HAP-1 (cell line): ENCODE measurements around the gene MAP3K15.

Experiments used
- DNase-seq, 2 experiments: peaks; one replicate each; pipeline ENCODE4 v3.0.0-alpha.2; 2016 to 2020; ENCODE audit warnings: low spot score in 2 of 2
- H3K27me3 ChIP-seq: fragments of 250-450 bp; sonication (Bioruptor Pico); 2 replicates; pipeline ENCODE4 v1.5.1; 2020; ENCODE audit warnings: low read depth, mild to moderate bottlenecking, moderate library complexity
- H3K36me3 ChIP-seq: fragments of 250-450 bp; sonication (Bioruptor Pico); replicated peaks from 2 replicates; pipeline ENCODE4 v1.5.1; 2020; ENCODE audit warnings: mild to moderate bottlenecking
- H3K4me1 ChIP-seq: fragments of 250-450 bp; sonication (Bioruptor Pico); 2 replicates; pipeline ENCODE4 v1.5.1; 2020; ENCODE audit warnings: mild to moderate bottlenecking
- H3K4me3 ChIP-seq: fragments of 250-450 bp; sonication (Bioruptor Pico); 2 replicates; pipeline ENCODE4 v1.5.1; 2020; ENCODE audit warnings: mild to moderate bottlenecking, moderate library complexity
- H3K9me3 ChIP-seq: fragments of 250-450 bp; sonication (Bioruptor Pico); 2 replicates; pipeline ENCODE4 v1.5.1; 2020; ENCODE audit warnings: mild to moderate bottlenecking, moderate library complexity
- in situ Hi-C: fragments of 300-500 bp; cut with MboI; formaldehyde crosslinking; loops from 3 replicates; pipeline ENCODE4 v1.14.3; 2020; ENCODE audit warnings: low sequenced_read_pairs, inconsistent platforms, mixed read lengths

The MAP3K15 gene

DNA sequence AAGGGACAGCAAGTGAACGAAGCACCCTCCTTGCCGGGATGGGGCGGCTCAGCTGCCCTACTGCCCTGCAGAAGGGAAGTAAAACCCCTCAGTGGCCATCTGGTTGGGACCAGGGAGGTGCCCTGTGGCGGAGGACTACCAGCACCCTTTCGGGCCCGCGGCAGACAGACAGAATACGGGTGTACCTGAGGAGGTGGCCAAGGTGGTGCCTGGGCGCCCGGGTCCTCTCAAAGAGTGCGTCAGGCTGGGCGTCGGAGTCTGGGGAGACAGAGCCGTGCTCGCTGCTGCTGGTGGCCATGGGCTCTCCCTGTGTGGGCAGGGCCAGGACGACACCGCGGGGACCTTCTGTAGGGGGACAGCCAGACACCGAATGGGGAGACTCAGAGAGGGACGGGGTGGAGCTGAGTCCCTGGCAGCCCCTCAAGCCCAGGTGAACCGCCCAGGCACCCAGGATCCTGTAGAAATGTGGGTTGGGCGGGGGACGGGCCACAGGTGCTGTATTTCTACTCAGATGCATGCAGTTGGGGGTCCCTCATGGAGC is 141.9 kb downstream of the MAP3K15 start:
- in situ Hi-C loops = loop anchor here (10.0 kb wide), 2 partner anchors 151 to 521 kb away; no protein-coding TSS in a partner anchor
- H3K4me3 ChIP-seq = no peak overlapping the region
- H3K4me1 ChIP-seq = peaks cover 5% of the 10 kb centered on the region
- H3K9me3 ChIP-seq = no peaks in the 10 kb centered on the region
- no peak for DNase-seq
- H3K27me3 ChIP-seq = no peaks in the 10 kb centered on the region
- peaks cover 23% of the 10 kb centered on the region for H3K36me3 ChIP-seq

DNA sequence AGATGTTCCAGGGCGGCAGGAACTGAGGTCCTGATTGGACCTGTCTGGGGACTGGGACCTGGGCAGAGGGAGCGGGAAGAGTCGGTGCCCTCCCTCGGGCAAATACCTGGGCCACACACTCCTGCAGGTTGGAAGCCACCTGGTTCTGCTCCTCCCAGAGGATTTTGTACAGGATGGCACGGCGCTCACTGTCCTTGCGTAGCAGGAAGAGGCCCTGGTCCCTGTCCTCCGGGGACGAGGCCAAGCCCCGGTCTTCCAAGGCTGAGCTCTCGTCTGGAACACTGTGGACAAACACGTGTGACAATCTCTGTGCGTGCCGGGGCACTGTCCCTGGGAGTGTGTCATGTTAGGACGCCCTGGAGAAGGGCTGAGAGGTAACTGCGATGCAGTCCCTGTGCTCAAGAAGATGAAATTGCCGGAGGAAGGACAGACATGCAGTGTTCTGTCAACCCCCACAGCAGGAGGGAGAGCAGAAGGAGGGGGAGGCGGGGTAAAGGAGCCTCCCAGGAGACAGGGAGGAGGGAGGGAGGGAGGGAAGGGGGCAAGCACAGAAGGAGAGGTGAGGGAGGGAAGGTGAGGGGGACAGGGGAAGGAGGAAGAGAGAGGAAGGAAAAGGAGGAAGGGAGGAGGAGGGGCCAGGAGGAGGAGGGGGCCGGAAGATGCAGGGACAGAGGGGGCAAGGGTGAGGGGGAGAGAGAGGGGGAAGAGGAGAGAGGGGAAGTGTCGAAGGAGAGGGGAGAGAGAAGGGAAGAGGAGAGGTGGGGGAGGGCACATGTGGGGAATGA is 142.6 kb downstream of the MAP3K15 start:
- in situ Hi-C loops = loop anchor here (10.0 kb wide), 2 partner anchors 152 to 522 kb away; no protein-coding TSS in a partner anchor

GRCh38 chrX:19372170-19372546 is 143.2 kb downstream of the MAP3K15 start:
- H3K9me3 ChIP-seq = no peaks in the 10 kb centered on the region
- peaks cover 27% of the 10 kb centered on the region for H3K36me3 ChIP-seq
- in situ Hi-C loops = loop anchor here (10.0 kb wide), 2 partner anchors 153 to 523 kb away; no protein-coding TSS in a partner anchor
- H3K27me3 ChIP-seq = no peaks in the 10 kb centered on the region
- peak; percentile 88 to 91 for DNase-seq
- peak overlapping the region; percentile 7; the same call in 1 of the 2 replicates for H3K4me3 ChIP-seq
- peaks cover 5% of the 10 kb centered on the region for H3K4me1 ChIP-seq

More for the DNA sequence above, 142.6 kb downstream of the MAP3K15 start:
- no peaks in the 10 kb centered on the region for H3K9me3 ChIP-seq
- H3K4me3 ChIP-seq = peak overlapping the region; percentile 7; the same call in 1 of the 2 replicates
- H3K36me3 ChIP-seq = peaks cover 27% of the 10 kb centered on the region
- no peaks in the 10 kb centered on the region for H3K27me3 ChIP-seq
- peaks cover 5% of the 10 kb centered on the region for H3K4me1 ChIP-seq
- peak in 1 of 2 experiments; percentile 45 for DNase-seq

DNA sequence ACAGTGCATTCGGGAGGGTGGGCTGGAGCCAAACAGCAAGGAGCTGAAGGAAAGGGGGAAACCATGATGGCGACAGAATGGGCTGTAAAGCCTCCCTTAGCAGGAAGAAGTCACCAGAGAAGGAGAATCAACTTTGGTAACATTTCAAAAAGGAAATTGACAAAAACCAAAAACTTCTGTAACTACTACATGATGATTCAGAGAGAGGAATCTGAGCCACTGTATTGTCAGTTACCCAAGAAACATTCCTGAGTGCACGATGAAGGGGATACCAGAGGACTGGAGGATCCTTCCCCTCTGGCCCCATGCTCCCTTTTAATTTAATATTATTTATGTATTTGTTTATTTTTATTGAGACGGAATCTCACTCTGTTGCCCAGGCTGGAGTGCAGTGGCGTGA is 145.2 kb downstream of the MAP3K15 start:
- H3K9me3 ChIP-seq = no peaks in the 10 kb centered on the region
- H3K4me1 ChIP-seq = peaks cover 5% of the 10 kb centered on the region
- peaks cover 42% of the 10 kb centered on the region for H3K36me3 ChIP-seq
- no peak overlapping the region for H3K4me3 ChIP-seq
- H3K27me3 ChIP-seq = no peaks in the 10 kb centered on the region
- in situ Hi-C loops = loop anchor here (10.0 kb wide), 2 partner anchors 155 to 525 kb away; no protein-coding TSS in a partner anchor
- DNase-seq = no peak

- Histone ChIP-seq H3K36me3 (peaks cover 47% of the 10 kb centered on the region), H3K4me3 (no peak overlapping the region), H3K4me1 (peaks cover 5% of the 10 kb centered on the region), H3K27me3 (no peaks in the 10 kb centered on the region), H3K9me3 (no peaks in the 10 kb centered on the region)
- no peak for DNase-seq
- in situ Hi-C loops = no loop called here
These were observed 146.7 kb downstream of the MAP3K15 start for GRCh38 chrX:19368576-19368975.

DNA sequence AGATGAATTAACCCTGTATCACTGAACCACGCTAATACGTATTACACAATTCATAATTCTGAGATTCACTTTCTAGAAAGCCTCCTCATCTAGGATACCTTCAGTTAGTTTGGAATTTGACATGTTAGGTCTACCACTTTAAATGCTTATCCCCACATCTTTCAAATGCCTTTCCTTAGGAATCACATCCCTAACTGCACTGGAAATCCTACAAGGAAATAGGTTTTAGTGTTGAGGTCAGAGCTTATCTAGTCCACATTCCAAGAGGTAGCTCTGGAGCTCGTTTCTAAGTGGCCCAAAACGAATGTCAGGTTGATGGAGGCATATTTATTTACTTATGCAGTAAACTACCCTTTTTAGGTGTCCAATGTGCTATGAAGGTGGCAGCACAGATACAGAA is 153.6 kb downstream of the MAP3K15 start:
- Histone ChIP-seq H3K4me3 (no peak overlapping the region), H3K36me3 (peaks cover 78% of the 10 kb centered on the region), H3K4me1 (no peaks in the 10 kb centered on the region), H3K27me3 (no peaks in the 10 kb centered on the region), H3K9me3 (no peaks in the 10 kb centered on the region)
- DNase-seq = no peak
- in situ Hi-C loops = no loop called here

DNA sequence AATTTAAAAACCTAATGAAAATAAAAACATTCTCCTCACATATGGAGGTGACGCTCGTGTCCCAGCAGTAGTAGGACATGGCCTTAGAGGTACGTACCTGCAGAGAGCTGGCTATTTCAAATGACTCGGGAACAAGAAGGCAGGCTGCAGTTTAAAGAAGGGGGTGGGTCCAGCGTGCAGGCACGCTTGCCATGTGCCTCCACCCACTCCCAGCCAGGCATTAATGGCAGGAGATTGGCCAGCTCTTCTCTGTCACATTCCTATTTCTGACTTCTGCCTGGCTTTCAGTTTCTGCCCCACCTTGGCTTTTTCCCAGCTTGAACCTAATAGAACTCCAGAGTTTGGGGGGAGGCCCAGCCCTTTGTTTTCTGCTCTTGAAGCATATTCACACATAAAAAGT is 154.4 kb downstream of the MAP3K15 start:
- peaks cover 78% of the 10 kb centered on the region for H3K36me3 ChIP-seq
- no peaks in the 10 kb centered on the region for H3K9me3 ChIP-seq
- H3K4me1 ChIP-seq = no peaks in the 10 kb centered on the region
- no peaks in the 10 kb centered on the region for H3K27me3 ChIP-seq
- in situ Hi-C loops = no loop called here
- no peak overlapping the region for H3K4me3 ChIP-seq
- DNase-seq = no peak

- in situ Hi-C loops = no loop called here
These were observed 156.8 kb downstream of the MAP3K15 start for GRCh38 chrX:19358521-19358920.

GRCh38 chrX:19354625-19355024 is 160.7 kb downstream of the MAP3K15 start:
- H3K4me3 ChIP-seq = no peak overlapping the region
- no peaks in the 10 kb centered on the region for H3K9me3 ChIP-seq
- H3K27me3 ChIP-seq = no peaks in the 10 kb centered on the region
- H3K36me3 ChIP-seq = peaks cover 100% of the 10 kb centered on the region
- no peaks in the 10 kb centered on the region for H3K4me1 ChIP-seq
- in situ Hi-C loops = no loop called here
- no peak for DNase-seq

More at GRCh38 chrX:19358521-19358920, 156.8 kb downstream of the MAP3K15 start:
- Histone ChIP-seq H3K9me3 (no peaks in the 10 kb centered on the region), H3K27me3 (no peaks in the 10 kb centered on the region), H3K4me1 (no peaks in the 10 kb centered on the region), H3K4me3 (no peak overlapping the region), H3K36me3 (peaks cover 93% of the 10 kb centered on the region)
- no peak for DNase-seq

DNA sequence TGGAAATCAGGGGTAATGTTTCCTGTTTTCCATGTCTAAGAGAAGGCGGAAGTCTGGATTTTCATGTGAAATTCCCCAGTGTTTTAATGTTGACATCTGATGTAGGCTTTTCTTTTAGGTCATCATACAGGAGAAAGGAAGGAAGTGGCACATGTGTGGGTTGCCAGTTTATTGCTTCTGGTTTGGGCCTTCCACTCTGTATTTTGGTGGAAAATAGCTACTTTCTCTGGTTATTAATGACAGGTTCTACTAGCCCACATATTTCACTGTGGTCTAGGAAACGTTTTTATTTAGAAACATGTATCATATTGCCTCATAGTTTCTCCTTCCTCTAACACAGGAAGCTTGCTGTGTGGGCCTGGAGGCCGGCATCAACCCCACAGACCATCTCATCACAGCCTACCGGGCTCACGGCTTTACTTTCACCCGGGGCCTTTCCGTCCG is 164.3 kb downstream of the MAP3K15 start:
- no peak for DNase-seq
- H3K36me3 ChIP-seq = peaks cover 87% of the 10 kb centered on the region

DNA sequence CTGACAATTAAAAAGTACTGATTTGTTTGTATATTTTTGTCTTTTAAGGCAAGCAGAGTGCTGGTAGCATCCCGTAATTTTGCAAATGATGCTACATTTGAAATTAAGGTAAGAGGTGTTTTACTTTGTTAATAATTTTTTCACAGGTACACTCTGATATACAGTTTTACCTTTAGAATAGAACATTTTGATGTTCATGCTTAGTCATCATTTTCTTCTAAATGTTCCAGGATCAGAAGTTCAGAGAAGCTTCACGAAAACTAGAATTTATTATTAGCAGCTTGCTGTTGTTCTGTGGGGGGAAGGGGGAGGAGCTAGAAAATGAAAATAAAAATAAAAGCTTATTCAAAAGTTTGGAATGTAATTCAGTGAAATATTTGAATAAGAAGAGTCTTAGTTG is 166.0 kb downstream of the MAP3K15 start:
- Histone ChIP-seq H3K4me3 (no peak overlapping the region), H3K9me3 (no peaks in the 10 kb centered on the region), H3K36me3 (peaks cover 70% of the 10 kb centered on the region), H3K27me3 (no peaks in the 10 kb centered on the region), H3K4me1 (peaks cover 5% of the 10 kb centered on the region; the same call in 1 of the 2 replicates)
- DNase-seq = no peak
- in situ Hi-C loops = loop anchor here (25.0 kb wide), 1 partner anchor 662 kb away; no protein-coding TSS in a partner anchor

More for the DNA sequence above, 164.3 kb downstream of the MAP3K15 start:
- Histone ChIP-seq H3K4me3 (no peak overlapping the region), H3K27me3 (no peaks in the 10 kb centered on the region), H3K9me3 (no peaks in the 10 kb centered on the region), H3K4me1 (peaks cover 2% of the 10 kb centered on the region; the same call in 1 of the 2 replicates)
- in situ Hi-C loops = no loop called here

GRCh38 chrX:19347916-19348315 is 167.4 kb downstream of the MAP3K15 start:
- H3K4me3 ChIP-seq = no peak overlapping the region
- H3K4me1 ChIP-seq = peaks cover 10% of the 10 kb centered on the region
- in situ Hi-C loops = loop anchor here (25.0 kb wide), 1 partner anchor 661 kb away; no protein-coding TSS in a partner anchor
- H3K36me3 ChIP-seq = peaks cover 57% of the 10 kb centered on the region
- DNase-seq = no peak
- no peaks in the 10 kb centered on the region for H3K9me3 ChIP-seq
- H3K27me3 ChIP-seq = no peaks in the 10 kb centered on the region

- H3K9me3 ChIP-seq = no peaks in the 10 kb centered on the region; the same call in 1 of the 2 replicates
- H3K27me3 ChIP-seq = no peaks in the 10 kb centered on the region
- in situ Hi-C loops = loop anchor here (25.0 kb wide), 1 partner anchor 657 kb away; no protein-coding TSS in a partner anchor
- peaks cover 20% of the 10 kb centered on the region for H3K4me1 ChIP-seq
- DNase-seq = no peak
- H3K36me3 ChIP-seq = peaks cover 24% of the 10 kb centered on the region
- peak overlapping the region; percentile 87 for H3K4me3 ChIP-seq
These were observed 170.6 kb downstream of the MAP3K15 start for GRCh38 chrX:19344661-19345060.
